ENCODE data around the gene CPXM2.

CPXM2 gene

GRCh38 chr10:123729523-123729922, 162.1 kb downstream of the CPXM2 start:
- no peak for DNase-seq

GRCh38 chr10:123726836-123727235, 164.8 kb downstream of the CPXM2 start:
- no peak for DNase-seq

GRCh38 chr10:123726381-123726780, 165.2 kb downstream of the CPXM2 start:
- no peak for DNase-seq

GRCh38 chr10:123724747-123725146, 166.9 kb downstream of the CPXM2 start:
- no peak for DNase-seq

- no peak for DNase-seq
Observed at GRCh38 chr10:123722351-123722750, 169.3 kb downstream of the CPXM2 start.

GRCh38 chr10:123721441-123722049, 170.1 kb downstream of the CPXM2 start:
- DNase-seq, result no peak

GRCh38 chr10:123720536-123720935, 171.1 kb downstream of the CPXM2 start:
- DNase-seq, result no peak

GRCh38 chr10:123718544-123719060, 173.0 kb downstream of the CPXM2 start:
- DNase-seq, result no peak

- no peak for DNase-seq
Observed at GRCh38 chr10:123717336-123717735, 174.3 kb downstream of the CPXM2 start.

- DNase-seq, result no peak
Observed at GRCh38 chr10:123715546-123715945, 176.1 kb downstream of the CPXM2 start.

GRCh38 chr10:123706236-123706635, 185.4 kb downstream of the CPXM2 start:
- DNase-seq, result no peak

- no peak for DNase-seq
Observed at GRCh38 chr10:123704812-123705211, 186.8 kb downstream of the CPXM2 start.

- no peak for DNase-seq
Observed at GRCh38 chr10:123704076-123704475, 187.5 kb downstream of the CPXM2 start.

GRCh38 chr10:123703195-123703790, 188.3 kb downstream of the CPXM2 start:
- DNase-seq, result no peak

Measured in DMS79 treated with DMSO at 0.1 percent for 48 hours (cell line).